GM10847 (cell line): ENCODE results near the gene MEG3.

ENCODE experiments used
- POLR2A ChIP-seq: IDR thresholded peaks from 2 replicates; pipeline ENCODE4 v1.6.1; 2011; ENCODE audit not compliant: insufficient read length; ENCODE audit errors: extremely low read depth

MEG3 gene

GRCh38 chr14:100882026-100882967, 56.4 kb downstream of the MEG3 start:
- no peak for TF ChIP-seq POLR2A

- no peak for TF ChIP-seq POLR2A
These were observed 57.3 kb downstream of the MEG3 start for GRCh38 chr14:100882991-100883788.

- TF ChIP-seq POLR2A = no peak
These were observed 57.8 kb downstream of the MEG3 start for GRCh38 chr14:100883789-100884101.

GRCh38 chr14:100884456-100884855, 58.5 kb downstream of the MEG3 start:
- TF ChIP-seq POLR2A = no peak

GRCh38 chr14:100885196-100885595, 59.3 kb downstream of the MEG3 start:
- no peak for TF ChIP-seq POLR2A

- TF ChIP-seq POLR2A = no peak
These were observed 59.7 kb downstream of the MEG3 start for GRCh38 chr14:100885617-100886016.

GRCh38 chr14:100887728-100888335, 61.9 kb downstream of the MEG3 start:
- no peak for TF ChIP-seq POLR2A

- no peak for TF ChIP-seq POLR2A
These were observed 62.9 kb downstream of the MEG3 start for GRCh38 chr14:100888789-100889315.

- no peak for TF ChIP-seq POLR2A
These were observed 63.7 kb downstream of the MEG3 start for GRCh38 chr14:100889641-100890040.

GRCh38 chr14:100890061-100890850, 64.3 kb downstream of the MEG3 start:
- no peak for TF ChIP-seq POLR2A

- no peak for TF ChIP-seq POLR2A
These were observed 65.1 kb downstream of the MEG3 start for GRCh38 chr14:100891051-100891450.

- TF ChIP-seq POLR2A = no peak
These were observed 65.9 kb downstream of the MEG3 start for GRCh38 chr14:100891501-100892445.

- no peak for TF ChIP-seq POLR2A
These were observed 66.7 kb downstream of the MEG3 start for GRCh38 chr14:100892496-100893227.
